ENCODE measurements around the gene TMC3. TPM values are rescaled to one million over a fixed set of nuclear protein-coding genes. Genes with fewer than 3 reads are reported as not detected.
A peak's percentile ranks its signal among the peaks of the same experiment; 100 is the strongest.

Gene TMC3
- total and polyA plus RNA-seq, 10 donors, result not detected

- peaks cover 29 to 98% (median 87%) of the 10 kb centered on the region in 6 donors for H3K4me1 ChIP-seq
- H3K27ac ChIP-seq, result peak overlapping the region; percentile 82 to 98 (median 92)
- no peaks in the 10 kb centered on the region for H3K27me3 ChIP-seq (replicated peaks in 1 of 7)
- H3K36me3 ChIP-seq, result peaks cover 0 to 28% (median 13%) of the 10 kb centered on the region in 6 donors
- peak; percentile 56 for DNase-seq
- no peaks in the 10 kb centered on the region for H3K9me3 ChIP-seq
- WGBS, 5 donors, result 31 to 56% (median 33%) methylated on average over 5 of the region's 5 CpGs
- intact Hi-C loops (cut with DNase I; ENCODE audit: low total_unique reads), result no loop called here
- no peak for TF ChIP-seq POLR2A (IDR thresholded peaks at IDR 0.05)
- no peak for TF ChIP-seq POLR2AphosphoS5 (IDR thresholded peaks at IDR 0.05)
- TF ChIP-seq CTCF (IDR thresholded peaks at IDR 0.05 in 8 of 11, conservative IDR thresholded peaks at IDR 0.05 in 3 of 11), result no peak
- H3K4me3 ChIP-seq, result peak overlapping the region in 3 of 8 donors; percentile 65 to 87 (median 82)
These were observed 78.4 kb downstream of the TMC3 start for GRCh38 chr15:81295486-81296121.

DNA sequence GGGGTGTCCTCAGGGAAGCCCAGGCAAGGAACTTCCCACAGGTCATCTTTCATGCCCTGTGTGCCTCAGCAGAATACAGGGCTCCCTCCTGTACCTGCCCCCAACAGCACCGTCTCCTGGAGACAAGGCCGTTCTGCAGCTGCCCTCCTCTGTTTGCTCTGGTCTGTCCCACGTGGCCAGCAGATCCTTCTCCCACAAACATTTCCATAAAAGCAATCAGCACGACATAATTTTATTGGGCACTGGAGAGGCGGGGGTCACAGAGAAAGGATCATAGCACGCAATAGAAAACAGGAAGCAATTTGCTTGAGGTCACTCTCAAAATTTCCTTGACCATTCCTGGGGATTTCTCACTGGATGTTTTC lies 79.5 kb downstream of the TMC3 start:
- Histone ChIP-seq H3K36me3 (peaks cover 0 to 17% (median 2%) of the 10 kb centered on the region in 6 donors), H3K27me3 (replicated peaks in 1 of 7) (no peaks in the 10 kb centered on the region), H3K4me1 (peaks cover 30 to 92% (median 79%) of the 10 kb centered on the region in 6 donors), H3K4me3 (peak overlapping the region in 6 of 8 donors; percentile 15 to 82 (median 36)), H3K9me3 (no peaks in the 10 kb centered on the region), H3K27ac (peak overlapping the region; percentile 82 to 98 (median 92))
- WGBS, 5 donors, result 9 to 18% (median 15%) methylated on average over 6 of the region's 6 CpGs
- peak; percentile 82 for DNase-seq
- intact Hi-C loops (cut with DNase I; ENCODE audit: low total_unique reads), result no loop called here
- TF ChIP-seq CTCF (IDR thresholded peaks at IDR 0.05 in 8 of 11, conservative IDR thresholded peaks at IDR 0.05 in 3 of 11) (peak in 1 of 11 experiments; percentile 25), POLR2AphosphoS5 (IDR thresholded peaks at IDR 0.05) (no peak), POLR2A (IDR thresholded peaks at IDR 0.05) (no peak)

GRCh38 chr15:81293728-81294515 lies 80.1 kb downstream of the TMC3 start:
- no peaks in the 10 kb centered on the region for H3K27me3 ChIP-seq (replicated peaks in 1 of 7)
- intact Hi-C loops (cut with DNase I; ENCODE audit: low total_unique reads), result no loop called here
- peak overlapping the region; percentile 82 to 98 (median 92) for H3K27ac ChIP-seq
- H3K36me3 ChIP-seq, result peaks cover 0 to 13% (median 0%) of the 10 kb centered on the region in 6 donors
- WGBS, 5 donors, result 10 to 18% (median 16%) methylated on average over 9 of the region's 9 CpGs
- H3K4me3 ChIP-seq, result peak overlapping the region in 7 of 8 donors; percentile 15 to 82 (median 36)
- DNase-seq, result peak; percentile 89
- peak in 1 of 3 donors; percentile 85 for TF ChIP-seq POLR2AphosphoS5 (IDR thresholded peaks at IDR 0.05)
- no peak for TF ChIP-seq CTCF (IDR thresholded peaks at IDR 0.05 in 8 of 11, conservative IDR thresholded peaks at IDR 0.05 in 3 of 11)
- peak in 2 of 3 donors; percentile 73 to 87 for TF ChIP-seq POLR2A (IDR thresholded peaks at IDR 0.05)
- no peaks in the 10 kb centered on the region for H3K9me3 ChIP-seq
- H3K4me1 ChIP-seq, result peaks cover 30 to 92% (median 77%) of the 10 kb centered on the region in 6 donors

DNA sequence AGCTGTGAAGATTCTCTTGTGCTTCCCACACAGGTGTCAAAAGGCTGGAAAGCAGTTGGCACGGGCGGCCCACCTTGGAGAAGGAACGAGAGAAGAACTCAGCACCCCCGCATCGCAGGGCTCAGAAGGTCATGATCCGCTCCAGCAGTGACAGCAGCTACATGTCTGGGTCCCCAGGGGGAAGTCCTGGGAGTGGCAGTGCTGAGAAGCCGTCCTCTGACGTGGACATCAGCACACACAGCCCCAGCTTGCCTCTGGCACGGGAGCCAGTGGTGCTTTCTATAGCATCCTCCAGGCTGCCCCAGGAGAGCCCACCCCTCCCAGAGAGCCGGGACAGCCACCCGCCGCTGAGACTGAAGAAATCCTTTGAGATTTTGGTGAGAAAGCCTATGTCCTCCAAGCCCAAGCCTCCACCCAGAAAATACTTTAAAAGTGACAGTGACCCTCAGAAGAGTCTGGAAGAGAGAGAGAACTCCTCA lies 81.5 kb downstream of the TMC3 start:
- peak overlapping the region; percentile 67 to 98 (median 92) for H3K27ac ChIP-seq
- peak; percentile 93 for DNase-seq
- H3K4me3 ChIP-seq, result peak overlapping the region; percentile 6 to 82 (median 35)
- no peaks in the 10 kb centered on the region for H3K36me3 ChIP-seq
- H3K27me3 ChIP-seq (replicated peaks in 1 of 7), result no peaks in the 10 kb centered on the region
- peak; percentile 90 to 97 (median 96) for TF ChIP-seq POLR2AphosphoS5 (IDR thresholded peaks at IDR 0.05)
- TF ChIP-seq POLR2A (IDR thresholded peaks at IDR 0.05), result peak; percentile 45 to 84 (median 62)
- no peak for TF ChIP-seq CTCF (IDR thresholded peaks at IDR 0.05 in 8 of 11, conservative IDR thresholded peaks at IDR 0.05 in 3 of 11)
- H3K4me1 ChIP-seq, result peaks cover 30 to 89% (median 68%) of the 10 kb centered on the region in 6 donors
- intact Hi-C loops (cut with DNase I; ENCODE audit: low total_unique reads), result no loop called here
- H3K9me3 ChIP-seq, result no peaks in the 10 kb centered on the region
- 42 to 72% (median 60%) methylated on average over 12 of the region's 12 CpGs for WGBS, 5 donors

Measured in spleen (tissue), 11 donors.